ENCODE results near the gene FANCD2.
"Not testable (repeated sequence)": the region's sequence is repeated elsewhere in the genome, so short reads cannot be mapped to it uniquely, and the experiment has no call there.

The FANCD2 gene

GRCh38 chr3:10090179-10090578, 63.9 kb downstream of the FANCD2 start:
- H3K4me1 ChIP-seq (ENCODE audit: control insufficient read depth, low read length) = 0 out of 2 replicates have a peak, but pooled peaks cover under 1% of the 10 kb centered on the region
- H3K4me2 ChIP-seq (ENCODE audit: low read length) = no peak overlapping the region
- H3F3A ChIP-seq (ENCODE audit: control insufficient read depth, insufficient read depth) = no peaks in the 10 kb centered on the region
- TF ChIP-seq CTCF (IDR thresholded peaks at IDR 0.05; ENCODE audit: low read depth, low read length, poor library complexity, severe bottlenecking) (no peak), EZH2phosphoT487 (IDR thresholded peaks at IDR 0.05; ENCODE audit: borderline replicate concordance, low read length) (no peak)
- peaks cover 80% of the 10 kb centered on the region for H3K36me3 ChIP-seq (ENCODE audit: control insufficient read depth, low read length)
- no peaks in the 10 kb centered on the region for H3K79me2 ChIP-seq (ENCODE audit: control insufficient read depth, low read length)
- no peak overlapping the region for H3K27ac ChIP-seq (ENCODE audit: low read depth, low read length)
- H3K9me3 ChIP-seq (ENCODE audit: control insufficient read depth, insufficient read depth, low read length) = no peaks in the 10 kb centered on the region
- no peak overlapping the region for H3K4me3 ChIP-seq (ENCODE audit: low read length)
- no peaks in the 10 kb centered on the region for H3K27me3 ChIP-seq (ENCODE audit: control insufficient read depth, low read length)
- H4K20me1 ChIP-seq (ENCODE audit: control insufficient read depth, insufficient read depth, low read depth, low read length) = no peaks in the 10 kb centered on the region
- no peaks in the 10 kb centered on the region for H3K9me2 ChIP-seq (replicated peaks; ENCODE audit: control insufficient read depth, low read length)

GRCh38 chr3:10090774-10091173, 64.5 kb downstream of the FANCD2 start:
- not testable (repeated sequence) for H3K9me3 ChIP-seq (ENCODE audit: control insufficient read depth, insufficient read depth, low read length); H3K4me3 ChIP-seq (ENCODE audit: low read length); H3K9me2 ChIP-seq (replicated peaks; ENCODE audit: control insufficient read depth, low read length); H3K27ac ChIP-seq (ENCODE audit: low read depth, low read length); H3K79me2 ChIP-seq (ENCODE audit: control insufficient read depth, low read length); H3F3A ChIP-seq (ENCODE audit: control insufficient read depth, insufficient read depth); H3K4me2 ChIP-seq (ENCODE audit: low read length); H4K20me1 ChIP-seq (ENCODE audit: control insufficient read depth, insufficient read depth, low read depth, low read length); H3K4me1 ChIP-seq (ENCODE audit: control insufficient read depth, low read length); H3K27me3 ChIP-seq (ENCODE audit: control insufficient read depth, low read length)
- peaks cover 83% of the 10 kb centered on the region for H3K36me3 ChIP-seq (ENCODE audit: control insufficient read depth, low read length)

- not testable (repeated sequence) for H3K79me2 ChIP-seq (ENCODE audit: control insufficient read depth, low read length); H4K20me1 ChIP-seq (ENCODE audit: control insufficient read depth, insufficient read depth, low read depth, low read length); H3K27ac ChIP-seq (ENCODE audit: low read depth, low read length); H3F3A ChIP-seq (ENCODE audit: control insufficient read depth, insufficient read depth); H3K9me2 ChIP-seq (replicated peaks; ENCODE audit: control insufficient read depth, low read length); H3K4me3 ChIP-seq (ENCODE audit: low read length); H3K4me2 ChIP-seq (ENCODE audit: low read length); H3K9me3 ChIP-seq (ENCODE audit: control insufficient read depth, insufficient read depth, low read length); H3K27me3 ChIP-seq (ENCODE audit: control insufficient read depth, low read length); H3K4me1 ChIP-seq (ENCODE audit: control insufficient read depth, low read length)
- H3K36me3 ChIP-seq (ENCODE audit: control insufficient read depth, low read length) = peaks cover 82% of the 10 kb centered on the region
Observed at GRCh38 chr3:10091387-10091786, 65.2 kb downstream of the FANCD2 start.

- Histone ChIP-seq H3K4me3 (ENCODE audit: low read length) (no peak overlapping the region), H3K79me2 (ENCODE audit: control insufficient read depth, low read length) (no peaks in the 10 kb centered on the region), H3K36me3 (ENCODE audit: control insufficient read depth, low read length) (peaks cover 77% of the 10 kb centered on the region), H3K4me2 (ENCODE audit: low read length) (no peak overlapping the region), H3K27me3 (ENCODE audit: control insufficient read depth, low read length) (no peaks in the 10 kb centered on the region), H4K20me1 (ENCODE audit: control insufficient read depth, insufficient read depth, low read depth, low read length) (no peaks in the 10 kb centered on the region), H3K4me1 (ENCODE audit: control insufficient read depth, low read length) (0 out of 2 replicates have a peak, but pooled peaks cover 3% of the 10 kb centered on the region), H3F3A (ENCODE audit: control insufficient read depth, insufficient read depth) (no peaks in the 10 kb centered on the region), H3K27ac (ENCODE audit: low read depth, low read length) (no peak overlapping the region), H3K9me3 (ENCODE audit: control insufficient read depth, insufficient read depth, low read length) (no peaks in the 10 kb centered on the region), H3K9me2 (replicated peaks; ENCODE audit: control insufficient read depth, low read length) (no peaks in the 10 kb centered on the region)
- TF ChIP-seq EZH2phosphoT487 (IDR thresholded peaks at IDR 0.05; ENCODE audit: borderline replicate concordance, low read length) (no peak), CTCF (IDR thresholded peaks at IDR 0.05; ENCODE audit: low read depth, low read length, poor library complexity, severe bottlenecking) (no peak)
Observed at GRCh38 chr3:10093678-10094077, 67.4 kb downstream of the FANCD2 start.
